PC-9 (cell line): ENCODE measurements around the gene CDIP1. TPM values are rescaled to one million over a fixed set of nuclear protein-coding genes. Genes with fewer than 3 reads are reported as not detected.

Source experiments
- BruUV-seq: library from RNA; stranded (reverse); fragments of 400-500 nt; replicated peaks from 2 replicates; lab custom pipeline; 2021; lab: Mats Ljungman, UMichigan
- CTCF ChIA-PET: fragments of 300-600 bp; sonication (Branson Sonifier 250); formaldehyde crosslinking; loops from one replicate; lab custom pipeline; 2022; ENCODE audit warnings: antibody characterized with exemption; lab: Charles Lee
- POLR2A ChIA-PET: fragments of 300-600 bp; sonication (Branson Sonifier 250); formaldehyde crosslinking; loops from one replicate; lab custom pipeline; 2022; ENCODE audit warnings: antibody characterized with exemption; ENCODE audit not compliant: unreplicated experiment; lab: Charles Lee
- DNase-seq, 2 experiments: peaks; one replicate each; pipeline versions ENCODE4 v3.0.0 to v3.0.0-alpha.2; 2015 to 2022; ENCODE audit warnings: mixed read lengths in 1 of 2
- H2AFZ ChIP-seq: fragments of 200-600 bp; sonication (generic); 2 replicates; pipeline ENCODE4 v1.8.1; 2017; ENCODE audit warnings: antibody characterized with exemption
- H3F3A ChIP-seq: fragments of 200-600 bp; sonication (generic); 2 replicates; pipeline ENCODE4 v1.8.1; 2017; ENCODE audit warnings: antibody characterized with exemption, mild to moderate bottlenecking, low read depth; ENCODE audit not compliant: insufficient read depth
- H3K27ac ChIP-seq: fragments of 200-600 bp; sonication (generic); 2 replicates; pipeline ENCODE4 v1.6.1; 2016; ENCODE audit warnings: mixed run types
- H3K27me3 ChIP-seq: fragments of 200-600 bp; sonication (generic); 2 replicates; pipeline ENCODE4 v1.6.1; 2016; ENCODE audit warnings: low read depth, mixed run types; ENCODE audit not compliant: insufficient read depth
- H3K36me3 ChIP-seq: fragments of 200-600 bp; sonication (generic); 2 replicates; pipeline ENCODE4 v1.6.1; 2016; ENCODE audit warnings: low read depth, mixed run types
- H3K4me1 ChIP-seq: fragments of 200-600 bp; sonication (generic); replicated peaks from 2 replicates; pipeline ENCODE4 v1.6.1; 2016; ENCODE audit warnings: mixed run types; ENCODE audit not compliant: insufficient read depth
- H3K4me2 ChIP-seq: fragments of 200-600 bp; sonication (generic); 2 replicates; pipeline ENCODE4 v1.6.1; 2017; ENCODE audit warnings: mixed run types
- H3K4me3 ChIP-seq: fragments of 200-600 bp; sonication (generic); 2 replicates; pipeline ENCODE4 v1.6.1; 2016; ENCODE audit warnings: mixed run types
- H3K79me2 ChIP-seq: fragments of 200-600 bp; sonication (generic); 2 replicates; pipeline ENCODE4 v1.6.1; 2017; ENCODE audit warnings: low read depth, mixed run types
- H3K9me2 ChIP-seq: fragments of 200-600 bp; sonication (generic); 2 replicates; pipeline ENCODE4 v1.8.1; 2017; ENCODE audit warnings: mild to moderate bottlenecking; ENCODE audit not compliant: insufficient read depth
- H3K9me3 ChIP-seq: fragments of 200-600 bp; sonication (generic); 2 replicates; pipeline ENCODE4 v1.8.1; 2016; ENCODE audit warnings: low read depth; ENCODE audit not compliant: insufficient read depth
- H4K20me1 ChIP-seq: fragments of 200-600 bp; sonication (generic); 2 replicates; pipeline ENCODE4 v1.8.1; 2017; ENCODE audit not compliant: insufficient read depth
- CTCF ChIP-seq: fragments of 200-600 bp; sonication (generic); conservative IDR thresholded peaks from 2 replicates; pipeline ENCODE4 v1.6.1; 2017; ENCODE audit warnings: mixed run types, antibody characterized with exemption, mild to moderate bottlenecking, moderate library complexity
- EZH2 ChIP-seq: fragments of 200-600 bp; sonication (generic); IDR thresholded peaks from 2 replicates; pipeline ENCODE4 v1.8.0; 2017; ENCODE audit warnings: antibody characterized with exemption, low read depth
- intact Hi-C: fragments of 100-400 bp; cut with micrococcal nuclease; formaldehyde crosslinking; loops from one replicate; pipeline ENCODE4 v1.10.0; 2022; ENCODE audit not compliant: unreplicated experiment
- total RNA-seq: library from RNA; stranded (reverse); gene quantifications from 2 replicates; pipeline ENCODE4 v1.2.3, GENCODE V29; 2021

CDIP1 gene
- total RNA-seq, 1 experiment from 2014 or later: 10.7 TPM

- H3K27ac ChIP-seq: no peak overlapping the region
- H3K4me2 ChIP-seq: no peak overlapping the region
- CTCF ChIA-PET: no interaction called here
- H4K20me1 ChIP-seq: no peaks in the 10 kb centered on the region; the same call in 1 of the 2 replicates
- intact Hi-C loops: no loop called here
- no peaks in the 10 kb centered on the region for H3K27me3 ChIP-seq
- no TSS peak for BruUV-seq
- POLR2A ChIA-PET: no interaction called here
- no peaks in the 10 kb centered on the region for H3K4me1 ChIP-seq
- H3F3A ChIP-seq: no peaks in the 10 kb centered on the region
- no peak overlapping the region for H2AFZ ChIP-seq
- DNase-seq: no peak
- no peaks in the 10 kb centered on the region for H3K79me2 ChIP-seq
- TF ChIP-seq CTCF (no peak), EZH2 (no peak)
- H3K4me3 ChIP-seq: no peak overlapping the region
- no peaks in the 10 kb centered on the region for H3K9me3 ChIP-seq
- H3K36me3 ChIP-seq: no peaks in the 10 kb centered on the region
- H3K9me2 ChIP-seq: no peaks in the 10 kb centered on the region
Observed at GRCh38 chr16:4512473-4512872, 26.1 kb downstream of the CDIP1 start.

GRCh38 chr16:4511441-4512082 lies 27.0 kb downstream of the CDIP1 start:
- ChIA-PET CTCF (no interaction called here), POLR2A (no interaction called here)
- no peak overlapping the region for H3K27ac ChIP-seq
- H3K27me3 ChIP-seq: no peaks in the 10 kb centered on the region
- intact Hi-C loops: loop anchor here (1.0 to 2.0 kb wide), 4 partner anchors 74 to 513 kb away; no protein-coding TSS in a partner anchor
- H3K36me3 ChIP-seq: no peaks in the 10 kb centered on the region
- H3K4me1 ChIP-seq: no peaks in the 10 kb centered on the region
- no peaks in the 10 kb centered on the region for H4K20me1 ChIP-seq
- H3K9me3 ChIP-seq: no peaks in the 10 kb centered on the region
- H3F3A ChIP-seq: no peaks in the 10 kb centered on the region
- H2AFZ ChIP-seq: no peak overlapping the region
- no peaks in the 10 kb centered on the region for H3K9me2 ChIP-seq
- peak; percentile 64 to 74 for DNase-seq
- no TSS peak for BruUV-seq
- no peaks in the 10 kb centered on the region for H3K79me2 ChIP-seq
- TF ChIP-seq CTCF (peak; percentile 70), EZH2 (no peak)
- no peak overlapping the region for H3K4me3 ChIP-seq
- H3K4me2 ChIP-seq: no peak overlapping the region

GRCh38 chr16:4510747-4511426 lies 27.7 kb downstream of the CDIP1 start:
- H3K27me3 ChIP-seq: no peaks in the 10 kb centered on the region
- ChIA-PET POLR2A (no interaction called here), CTCF (no interaction called here)
- no peak overlapping the region for H3K27ac ChIP-seq
- DNase-seq: no peak
- BruUV-seq: no TSS peak
- no peaks in the 10 kb centered on the region for H3K9me2 ChIP-seq
- TF ChIP-seq EZH2 (no peak), CTCF (no peak)
- intact Hi-C loops: loop anchor here (1.0 to 2.0 kb wide), 4 partner anchors 74 to 514 kb away; no protein-coding TSS in a partner anchor
- H3K4me2 ChIP-seq: no peak overlapping the region
- no peaks in the 10 kb centered on the region for H3F3A ChIP-seq
- H3K36me3 ChIP-seq: no peaks in the 10 kb centered on the region
- no peaks in the 10 kb centered on the region for H4K20me1 ChIP-seq
- no peak overlapping the region for H2AFZ ChIP-seq
- H3K9me3 ChIP-seq: no peaks in the 10 kb centered on the region
- H3K4me3 ChIP-seq: no peak overlapping the region
- no peaks in the 10 kb centered on the region for H3K79me2 ChIP-seq
- no peaks in the 10 kb centered on the region for H3K4me1 ChIP-seq
